CD4-positive, alpha-beta T cell treated with Interleukin-4 for 4 hours (primary cell): ENCODE results near the gene CARD14.
"Not testable (repeated sequence)": the region's sequence is repeated elsewhere in the genome, so short reads cannot be mapped to it uniquely, and the experiment has no call there.

Source experiments
- DNase-seq: peaks from one replicate; pipeline ENCODE4 v3.0.0-alpha.2; 2020

CARD14 gene

DNA sequence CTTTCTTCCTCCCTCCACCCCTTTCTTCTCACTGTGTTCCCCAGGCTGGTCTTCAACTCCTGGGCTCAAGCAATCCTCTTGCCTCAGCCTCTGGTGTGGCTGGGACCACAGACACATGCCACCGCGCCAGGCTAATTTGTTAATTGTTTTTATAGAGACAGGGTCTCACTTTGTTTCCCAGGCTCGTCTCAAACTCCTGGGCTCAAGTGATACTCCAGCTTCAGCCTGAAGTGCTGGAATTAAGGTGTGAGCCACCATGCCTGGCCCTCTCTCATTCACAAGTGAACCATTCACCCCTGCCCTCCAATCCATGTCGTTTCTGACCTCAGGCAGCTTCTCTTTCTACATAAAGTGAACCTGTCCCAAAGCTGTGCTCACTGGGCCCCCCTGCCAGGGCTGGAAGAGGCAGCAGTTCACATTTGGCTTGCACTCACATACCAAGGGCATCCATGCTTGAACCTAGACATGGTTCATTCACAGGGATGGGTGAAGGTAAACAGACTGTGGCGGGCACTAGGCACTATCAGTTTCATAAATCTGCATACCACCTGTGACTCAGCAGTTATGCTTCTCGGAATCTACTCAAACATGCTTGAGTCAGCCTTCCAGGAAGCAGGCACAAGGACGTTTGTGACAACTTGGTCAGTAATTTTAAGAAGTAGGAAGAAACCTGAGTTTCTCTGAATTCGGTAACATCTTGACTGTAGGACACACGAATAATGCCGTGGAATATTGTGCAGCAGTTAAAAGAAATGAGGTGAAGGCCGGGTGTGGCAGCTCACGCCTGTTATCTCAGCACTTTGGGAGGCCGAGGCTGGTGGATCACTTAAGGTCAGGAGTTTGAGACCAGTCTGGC lies 84.8 kb downstream of the CARD14 start:
- peak; percentile 91 for DNase-seq

DNA sequence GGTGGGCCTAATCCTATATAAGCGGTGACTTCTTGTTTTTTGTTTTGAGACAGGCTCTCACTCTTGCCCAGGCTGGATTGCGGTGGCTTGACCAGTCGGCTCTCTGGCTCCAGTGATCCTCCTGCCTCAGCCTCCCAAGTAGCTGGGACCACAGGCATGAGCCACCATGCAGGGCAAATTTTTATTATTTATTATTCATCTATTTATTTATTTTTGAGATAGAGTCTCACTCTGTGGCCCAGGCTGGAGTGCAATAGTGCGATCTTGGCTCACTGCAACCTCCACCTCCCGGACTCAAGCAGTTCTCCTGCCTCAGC lies 86.2 kb downstream of the CARD14 start:
- DNase-seq = no peak

DNA sequence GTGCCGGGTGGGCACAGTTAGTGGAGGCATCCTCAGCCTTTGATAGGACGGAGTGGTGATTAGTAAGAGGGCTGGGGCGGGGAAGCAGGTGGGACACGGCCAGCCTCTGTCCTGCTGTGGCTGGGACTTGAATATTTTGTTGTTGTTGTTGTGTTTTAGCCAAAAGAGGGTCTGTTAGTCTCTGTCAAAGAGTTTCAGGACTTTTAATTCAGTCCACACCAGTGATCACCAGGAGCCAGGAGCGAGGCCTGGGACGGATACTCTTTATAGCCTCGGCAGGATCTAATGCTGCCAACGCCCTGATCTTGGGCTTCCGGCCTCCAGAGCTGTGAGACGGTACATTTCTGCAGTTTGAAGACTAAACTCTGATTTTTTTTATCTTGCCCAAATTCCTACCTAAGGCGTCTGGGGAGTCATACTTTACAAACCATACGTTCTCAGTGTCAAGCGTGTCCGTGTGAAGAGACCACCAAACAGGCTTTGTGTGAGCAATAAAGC lies 87.9 kb downstream of the CARD14 start:
- no peak for DNase-seq

DNA sequence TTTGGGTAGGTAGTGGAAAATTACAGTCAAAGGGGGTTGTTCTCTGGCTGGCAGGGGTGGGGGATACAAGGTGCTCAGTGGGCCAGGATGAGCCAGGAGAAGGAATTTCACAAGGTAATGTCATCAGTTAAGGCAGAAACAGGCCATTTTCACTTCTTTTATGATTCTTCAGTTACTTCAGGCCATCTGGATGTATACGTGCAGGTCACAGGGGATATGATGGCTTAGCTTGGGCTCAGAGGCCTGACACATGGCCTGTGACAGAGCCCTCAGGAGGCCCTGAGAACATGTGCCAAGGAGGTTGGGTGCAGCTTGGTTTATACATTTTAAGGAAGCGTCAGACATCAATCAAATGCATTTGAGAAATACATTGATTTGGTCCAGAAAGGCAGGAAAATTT lies 88.5 kb downstream of the CARD14 start:
- DNase-seq = not testable (repeated sequence)
